Placental epithelial cell (primary cell): ENCODE measurements around the gene ALX3. TPM values are rescaled to one million over a fixed set of nuclear protein-coding genes. Genes with fewer than 3 reads are reported as not detected.

Experiments used
- total RNA-seq: library from RNA; depleted of rRNA; stranded (reverse); fragments of >200 nt; gene quantifications from 2 replicates; pipeline ENCODE4 v1.2.3, GENCODE V29; 2012

ALX3 gene
- not detected in 2 replicates for total RNA-seq

GRCh38 chr1:110070671-110071242 is at the start of gene ALX3:
Gene ALX3, minus strand, starts transcription at chr1:110070672. Its CDS starts 60 bp downstream, at chr1:110070612.

DNA sequence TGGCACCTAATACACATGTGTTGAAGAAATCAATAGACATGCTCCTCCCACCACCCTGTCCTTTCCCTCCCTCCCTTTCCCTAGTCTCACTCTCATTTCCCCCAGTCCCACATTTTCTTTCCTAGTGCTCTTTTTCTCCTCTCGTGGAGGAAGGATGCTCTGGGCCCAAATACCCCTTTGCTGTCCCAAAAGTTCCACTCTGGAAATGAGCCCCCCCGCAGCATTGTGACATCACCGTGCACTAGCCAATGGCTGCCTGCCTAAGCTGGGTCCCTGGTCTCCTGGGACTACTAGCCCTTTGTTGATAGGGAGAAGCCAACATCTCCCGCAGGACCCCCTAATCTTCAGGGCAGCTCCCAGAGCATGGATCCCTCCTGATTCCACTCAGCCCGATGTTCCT is 41.7 kb upstream of the ALX3 start, which contains the start of gene UBL4B:
Gene UBL4B, plus strand, starts transcription at position 301 of the 400 bp plus-strand sequence. Its CDS starts 92 bp downstream, at position 393.

GRCh38 chr1:110034451-110035235 is 35.8 kb downstream of the ALX3 start, which contains the start of gene STRIP1:
Gene STRIP1, plus strand, starts transcription at chr1:110034624. Its CDS starts 14 bp downstream, at chr1:110034638.

Other genes with a start within 250 kb of the ALX3 start
- 4.3 and 5.5 TPM in 2 replicates for gene CSF1, start 159.8 kb downstream of the ALX3 start, total RNA-seq
- gene AHCYL1, start 85.9 kb downstream of the ALX3 start, total RNA-seq, result 37.6 and 45.9 TPM in 2 replicates
- 48.9 and 51.4 TPM in 2 replicates for gene STRIP1, start 36.0 kb downstream of the ALX3 start, total RNA-seq
- not detected in 2 replicates for gene UBL4B, start 41.8 kb upstream of the ALX3 start, total RNA-seq
- under 0.01 TPM in 1 of 2 replicates, not detected in the other for gene SLC6A17, start 79.8 kb upstream of the ALX3 start, total RNA-seq
- 0.39 and 1.1 TPM in 2 replicates for gene KCNC4, start 139.6 kb upstream of the ALX3 start, total RNA-seq